GM21515 (cell line): ENCODE results near the gene STKLD1.
"Not testable (repeated sequence)": the region's sequence is repeated elsewhere in the genome, so short reads cannot be mapped to it uniquely, and the experiment has no call there.

Experiments used
- ATAC-seq: cut with Tn5 transposase; IDR thresholded peaks from one replicate; pipeline ENCODE4 v1.9.1; 2021; ENCODE audit not compliant: unreplicated experiment

STKLD1 gene

GRCh38 chr9:133360400-133361393 lies 15.5 kb upstream of the STKLD1 start:
- ATAC-seq, result no peak

- ATAC-seq, result no peak
Measured at GRCh38 chr9:133361507-133362092, 14.6 kb upstream of the STKLD1 start.

DNA sequence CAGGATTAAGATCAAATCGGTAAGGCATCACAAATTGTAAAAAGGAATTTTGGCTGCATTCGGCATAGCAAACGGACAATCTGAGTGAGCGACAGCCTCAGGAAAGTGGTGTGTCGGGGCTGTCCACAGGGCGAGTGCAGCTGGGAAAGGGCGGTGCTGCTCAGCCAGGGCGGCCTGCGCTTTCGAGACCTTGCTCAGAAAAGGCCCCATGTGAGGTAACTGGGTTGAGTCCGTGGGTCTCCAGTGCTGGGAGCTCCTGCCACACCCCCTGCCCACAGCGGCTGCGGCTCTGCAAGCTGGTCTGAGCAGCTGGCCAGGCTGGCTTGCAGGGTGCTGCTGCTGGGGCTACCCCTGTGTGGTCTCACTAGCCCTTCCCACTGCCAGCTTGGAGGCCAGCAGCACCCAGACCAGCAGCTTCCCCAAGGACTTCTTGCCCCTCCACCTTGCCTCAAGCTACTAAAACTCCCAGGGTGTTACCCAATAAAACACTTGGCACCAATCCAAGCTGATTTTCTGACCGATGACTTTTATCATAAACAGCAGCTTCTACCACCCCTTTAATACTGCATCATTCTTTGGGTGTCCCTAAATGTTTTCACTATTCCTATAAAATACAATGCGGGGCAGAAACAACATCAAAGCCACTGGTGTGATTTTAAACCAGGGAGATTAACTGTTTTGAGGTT lies 13.7 kb upstream of the STKLD1 start:
- ATAC-seq, result no peak

DNA sequence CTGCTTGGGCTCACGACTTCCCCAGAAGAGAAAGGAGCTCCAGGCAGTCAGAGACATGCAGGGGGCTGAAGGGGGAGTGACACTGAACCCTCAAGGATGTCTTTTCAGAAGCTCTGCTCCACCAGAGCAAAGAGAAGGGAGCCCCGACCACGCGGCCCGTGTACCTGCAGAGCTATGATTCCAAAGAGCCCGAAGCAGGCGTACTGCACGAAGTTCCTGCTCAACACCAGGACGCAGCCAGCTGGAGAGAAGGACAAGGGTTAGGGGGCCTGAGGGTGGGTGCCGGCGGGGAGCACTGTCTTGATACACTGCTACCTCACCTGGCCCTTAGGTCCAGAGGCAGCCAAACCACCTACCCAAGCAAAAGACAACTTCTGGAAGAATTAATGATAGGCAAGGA lies 9.7 kb upstream of the STKLD1 start:
- ATAC-seq, result no peak

- ATAC-seq, result no peak
Measured at GRCh38 chr9:133367221-133367620, 8.9 kb upstream of the STKLD1 start.

GRCh38 chr9:133367778-133368177 lies 8.4 kb upstream of the STKLD1 start:
- no peak for ATAC-seq

GRCh38 chr9:133368249-133368881 lies 7.8 kb upstream of the STKLD1 start:
- ATAC-seq, result no peak

GRCh38 chr9:133369422-133369821 lies 6.7 kb upstream of the STKLD1 start:
- no peak for ATAC-seq

- no peak for ATAC-seq
Measured at GRCh38 chr9:133369933-133370332, 6.2 kb upstream of the STKLD1 start.

- no peak for ATAC-seq
Measured at GRCh38 chr9:133370685-133371084, 5.5 kb upstream of the STKLD1 start.

- ATAC-seq, result no peak
Measured at GRCh38 chr9:133371261-133371711, 4.9 kb upstream of the STKLD1 start.

- no peak for ATAC-seq
Measured at GRCh38 chr9:133372144-133372543, 4.0 kb upstream of the STKLD1 start.

DNA sequence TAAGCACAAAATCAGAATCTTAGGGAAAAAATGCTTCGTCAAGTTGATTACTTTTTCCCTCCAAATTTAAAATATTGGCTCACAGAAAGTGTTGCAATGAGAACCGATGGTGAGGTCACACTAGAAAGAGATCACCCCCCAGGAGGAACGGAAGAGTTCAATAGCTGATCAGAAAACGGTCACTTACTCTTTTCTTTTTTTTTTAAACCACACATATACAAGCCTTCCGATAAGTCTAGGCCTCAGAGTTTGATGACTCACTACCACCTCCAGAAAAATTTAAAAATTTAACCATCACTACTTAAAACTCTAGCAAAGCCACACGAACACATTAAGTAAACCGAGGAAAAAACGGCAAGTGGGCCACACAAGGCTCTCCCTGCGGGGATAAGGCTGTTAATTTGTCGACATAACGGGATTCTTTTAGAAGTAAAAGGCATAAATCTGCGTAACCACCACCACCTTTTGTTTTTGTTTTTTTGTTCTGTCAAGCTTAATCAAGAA lies 1.5 kb upstream of the STKLD1 start:
- no peak for ATAC-seq

- peak; percentile 12 for ATAC-seq
Measured at GRCh38 chr9:133375116-133375723, 946 bp upstream of the STKLD1 start.

DNA sequence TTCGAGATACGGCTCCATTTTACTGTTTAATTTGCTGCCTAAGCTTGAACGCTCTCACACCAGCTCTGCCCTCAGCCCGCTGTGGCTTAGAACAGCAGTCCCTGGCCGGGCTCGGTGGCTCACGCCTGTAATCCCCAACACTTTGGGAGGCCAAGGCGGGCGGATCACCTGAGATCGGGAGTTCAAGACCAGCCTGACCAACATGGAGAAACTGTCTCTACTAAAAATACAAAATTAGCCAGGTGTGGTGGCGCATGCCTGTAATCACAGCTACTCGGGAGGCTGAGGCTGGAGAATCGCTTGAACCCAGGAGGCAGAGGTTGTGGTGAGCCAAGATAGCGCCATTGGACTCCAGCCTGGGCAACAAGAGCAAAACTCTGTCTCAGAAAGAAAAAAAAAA lies 1.1 kb downstream of the STKLD1 start:
- ATAC-seq, result not testable (repeated sequence)

DNA sequence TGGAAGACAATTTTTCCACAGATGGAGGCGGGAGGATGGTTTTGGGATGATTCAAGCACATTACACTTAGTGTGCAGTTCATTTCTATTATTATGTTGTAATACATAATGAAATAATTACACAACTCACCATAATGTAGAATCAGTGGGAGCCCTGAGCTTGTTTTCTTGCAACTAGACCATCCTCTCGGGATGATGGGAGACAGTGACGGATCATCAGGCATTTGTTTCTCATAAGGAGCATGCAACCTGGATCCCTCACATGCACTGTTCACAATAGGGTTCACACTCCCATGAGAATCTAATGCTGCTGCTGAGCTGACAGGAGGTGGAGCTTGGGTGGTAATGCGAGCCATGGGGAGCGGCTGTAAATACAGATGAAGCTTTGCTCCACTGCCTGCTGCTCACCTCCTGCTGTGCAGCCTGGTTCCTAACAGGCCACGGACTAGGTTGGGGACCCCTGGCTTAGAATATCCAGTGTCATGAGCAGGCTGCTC lies 1.6 kb downstream of the STKLD1 start:
- ATAC-seq, result no peak

- ATAC-seq, result no peak
Measured at GRCh38 chr9:133378408-133378962, 2.3 kb downstream of the STKLD1 start.

- ATAC-seq, result no peak
Measured at GRCh38 chr9:133379153-133380086, 3.3 kb downstream of the STKLD1 start.

GRCh38 chr9:133380734-133381133 lies 4.6 kb downstream of the STKLD1 start:
- no peak for ATAC-seq
